C4-2B (cell line): ENCODE measurements around the gene PPP1R18.

Experiments
- ZFX ChIP-seq: fragments of 450-650 bp; IDR thresholded peaks from 2 replicates; pipeline ENCODE4 v1.6.1; 2017
- TF ChIP-seq, protein P1 (sequence below): fragments of 450-650 bp; conservative IDR thresholded peaks from 2 replicates; pipeline ENCODE4 v1.5.1; 2017; ENCODE audit warnings: mild to moderate bottlenecking

DNA sequence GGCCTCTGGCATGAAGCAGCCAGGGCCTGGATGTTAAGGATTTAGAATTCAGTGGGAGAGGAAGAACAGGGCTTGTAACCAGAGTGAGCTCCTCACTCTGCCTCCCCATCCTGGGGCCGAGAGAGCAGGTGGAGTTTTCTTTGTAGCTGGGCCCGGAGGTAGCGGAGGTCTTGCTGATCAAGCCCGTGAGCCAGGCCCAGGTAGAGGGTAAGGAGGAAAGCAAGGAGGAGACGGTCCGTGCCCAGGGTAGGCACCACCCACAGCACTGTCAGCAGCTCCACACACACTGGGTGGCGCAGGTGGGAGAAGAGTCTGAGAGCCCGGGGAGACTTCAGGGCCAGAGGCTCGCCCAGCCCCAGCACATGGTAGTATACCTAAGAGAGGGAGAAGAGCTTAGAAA is 2.1 kb upstream of the PPP1R18 start:
- TF ChIP-seq, protein P1, sequence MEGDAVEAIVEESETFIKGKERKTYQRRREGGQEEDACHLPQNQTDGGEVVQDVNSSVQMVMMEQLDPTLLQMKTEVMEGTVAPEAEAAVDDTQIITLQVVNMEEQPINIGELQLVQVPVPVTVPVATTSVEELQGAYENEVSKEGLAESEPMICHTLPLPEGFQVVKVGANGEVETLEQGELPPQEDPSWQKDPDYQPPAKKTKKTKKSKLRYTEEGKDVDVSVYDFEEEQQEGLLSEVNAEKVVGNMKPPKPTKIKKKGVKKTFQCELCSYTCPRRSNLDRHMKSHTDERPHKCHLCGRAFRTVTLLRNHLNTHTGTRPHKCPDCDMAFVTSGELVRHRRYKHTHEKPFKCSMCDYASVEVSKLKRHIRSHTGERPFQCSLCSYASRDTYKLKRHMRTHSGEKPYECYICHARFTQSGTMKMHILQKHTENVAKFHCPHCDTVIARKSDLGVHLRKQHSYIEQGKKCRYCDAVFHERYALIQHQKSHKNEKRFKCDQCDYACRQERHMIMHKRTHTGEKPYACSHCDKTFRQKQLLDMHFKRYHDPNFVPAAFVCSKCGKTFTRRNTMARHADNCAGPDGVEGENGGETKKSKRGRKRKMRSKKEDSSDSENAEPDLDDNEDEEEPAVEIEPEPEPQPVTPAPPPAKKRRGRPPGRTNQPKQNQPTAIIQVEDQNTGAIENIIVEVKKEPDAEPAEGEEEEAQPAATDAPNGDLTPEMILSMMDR: no peak
- no peak for TF ChIP-seq ZFX
